ENCODE results near the gene FRRS1.

DNA sequence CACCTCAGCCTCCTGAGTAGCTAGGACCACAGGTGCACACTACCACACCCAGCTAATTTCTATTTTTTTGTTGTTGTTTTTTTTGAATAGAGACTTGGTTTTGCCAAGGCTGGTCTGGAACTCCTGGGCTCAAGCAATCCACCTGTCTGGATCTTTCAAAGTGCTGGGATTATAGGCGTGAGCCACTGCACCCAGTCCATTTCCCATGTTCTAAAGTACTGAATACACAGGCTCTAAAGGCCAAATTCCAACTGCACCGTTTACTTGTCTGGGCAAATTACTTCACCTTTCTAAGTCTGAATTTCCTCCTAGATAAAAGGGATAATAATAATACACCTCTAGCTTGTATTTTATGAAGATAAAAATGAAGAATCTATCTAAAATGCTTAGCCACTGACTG lies 39.6 kb downstream of the FRRS1 start:
- TF ChIP-seq, protein P1, sequence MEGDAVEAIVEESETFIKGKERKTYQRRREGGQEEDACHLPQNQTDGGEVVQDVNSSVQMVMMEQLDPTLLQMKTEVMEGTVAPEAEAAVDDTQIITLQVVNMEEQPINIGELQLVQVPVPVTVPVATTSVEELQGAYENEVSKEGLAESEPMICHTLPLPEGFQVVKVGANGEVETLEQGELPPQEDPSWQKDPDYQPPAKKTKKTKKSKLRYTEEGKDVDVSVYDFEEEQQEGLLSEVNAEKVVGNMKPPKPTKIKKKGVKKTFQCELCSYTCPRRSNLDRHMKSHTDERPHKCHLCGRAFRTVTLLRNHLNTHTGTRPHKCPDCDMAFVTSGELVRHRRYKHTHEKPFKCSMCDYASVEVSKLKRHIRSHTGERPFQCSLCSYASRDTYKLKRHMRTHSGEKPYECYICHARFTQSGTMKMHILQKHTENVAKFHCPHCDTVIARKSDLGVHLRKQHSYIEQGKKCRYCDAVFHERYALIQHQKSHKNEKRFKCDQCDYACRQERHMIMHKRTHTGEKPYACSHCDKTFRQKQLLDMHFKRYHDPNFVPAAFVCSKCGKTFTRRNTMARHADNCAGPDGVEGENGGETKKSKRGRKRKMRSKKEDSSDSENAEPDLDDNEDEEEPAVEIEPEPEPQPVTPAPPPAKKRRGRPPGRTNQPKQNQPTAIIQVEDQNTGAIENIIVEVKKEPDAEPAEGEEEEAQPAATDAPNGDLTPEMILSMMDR (IDR thresholded peaks at IDR 0.05) = no peak
- no peak for TF ChIP-seq POLR2A (IDR thresholded peaks at IDR 0.05)
